HG03045 (cell line): ENCODE data around the gene CASP8AP2.
"Not testable (repeated sequence)": the region's sequence is repeated elsewhere in the genome, so short reads cannot be mapped to it uniquely, and the experiment has no call there.

Experiments used
- ATAC-seq: cut with Tn5 transposase; IDR thresholded peaks from one replicate; pipeline ENCODE4 v1.9.1; 2021; ENCODE audit warnings: mild to moderate bottlenecking, moderate library complexity; ENCODE audit not compliant: unreplicated experiment

CASP8AP2 gene

DNA sequence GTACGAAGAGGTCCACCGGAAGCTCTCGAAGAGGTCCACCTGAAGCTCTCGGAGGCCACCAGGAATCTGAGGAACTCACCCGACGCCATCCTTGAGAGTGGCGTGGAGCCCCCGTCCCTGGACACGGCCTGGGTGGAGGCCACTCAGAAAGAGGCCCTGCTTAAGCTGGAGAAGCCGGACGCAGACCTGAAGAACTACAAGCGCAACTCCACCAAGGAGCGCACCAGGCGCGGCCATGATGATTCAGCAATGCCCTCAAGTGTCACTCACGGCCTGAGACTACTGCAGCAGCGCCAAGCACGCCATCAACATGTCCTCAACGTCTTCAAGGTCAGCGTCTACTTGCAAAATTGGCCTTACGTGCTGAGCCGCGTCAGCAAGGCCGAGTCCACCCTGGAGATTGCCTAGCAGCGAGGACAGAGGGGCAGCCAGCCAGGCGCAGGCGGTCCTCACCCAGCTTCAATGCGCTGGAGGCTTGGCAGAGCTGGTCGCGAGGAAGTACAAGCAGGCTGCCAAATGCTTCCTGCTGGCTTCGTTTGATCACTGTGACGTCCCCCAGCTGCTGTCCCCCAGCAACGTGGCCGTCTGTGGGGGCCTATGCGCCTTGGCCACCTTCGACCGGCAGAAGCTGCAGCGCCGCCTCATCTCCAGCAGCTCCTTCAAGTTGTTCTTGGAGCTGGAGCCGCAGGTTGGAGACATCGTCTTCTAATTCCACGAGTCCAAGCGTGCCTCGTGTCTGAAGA, 56.9 kb downstream of the CASP8AP2 start:
- no peak for ATAC-seq

DNA sequence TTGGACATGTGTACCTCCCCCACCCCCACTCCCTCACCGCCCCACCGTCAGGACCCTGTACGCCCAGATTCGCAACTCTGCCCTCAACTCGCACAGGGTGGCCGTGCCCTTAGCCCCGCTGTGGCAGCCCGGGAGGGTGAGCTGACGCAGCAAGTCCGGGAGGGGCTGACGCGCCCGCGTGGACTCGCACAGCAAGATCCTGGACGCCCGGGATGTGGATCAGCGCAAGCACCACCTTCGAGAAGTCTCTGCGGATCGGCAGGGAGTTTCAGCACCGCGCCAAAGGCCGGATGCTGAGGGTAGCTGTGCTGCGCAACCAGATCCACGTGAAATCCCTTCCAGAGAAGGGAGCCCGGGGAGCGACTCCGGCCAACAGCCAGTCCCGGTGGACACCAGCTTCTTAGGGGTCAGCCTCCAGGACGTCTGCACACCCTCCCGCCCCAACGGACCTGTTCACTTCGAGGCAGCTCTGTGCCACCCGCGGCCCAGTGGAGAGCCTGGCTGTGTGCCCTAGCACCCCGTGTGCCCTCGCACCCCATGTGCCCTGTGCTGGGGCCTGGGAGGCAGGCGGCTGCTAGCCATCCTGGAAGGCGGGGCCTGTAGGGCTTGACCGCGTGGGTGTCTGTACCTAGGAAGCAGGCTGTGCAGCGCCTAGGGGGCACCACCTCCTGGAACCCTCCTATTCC, 57.9 kb downstream of the CASP8AP2 start:
- ATAC-seq, result no peak

DNA sequence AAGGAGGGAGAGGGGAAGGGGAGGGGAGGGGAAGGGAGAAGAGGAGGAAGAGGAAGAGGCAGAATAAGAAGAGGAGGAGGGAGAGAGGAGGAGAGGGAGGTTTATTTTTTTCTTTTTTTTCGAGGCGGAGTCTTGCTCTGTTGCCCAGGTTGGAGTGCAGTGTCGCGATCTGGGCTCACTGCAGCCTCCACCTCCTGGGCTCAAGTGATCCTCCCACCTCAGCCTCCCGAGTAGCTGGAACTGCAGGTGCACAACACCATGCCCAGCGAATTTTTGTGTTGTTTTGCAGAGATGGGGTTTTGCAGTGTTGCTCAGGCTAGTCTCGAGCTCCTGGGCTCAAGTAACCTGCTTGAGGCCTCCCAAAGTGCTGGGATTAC, 58.4 kb downstream of the CASP8AP2 start:
- no peak for ATAC-seq

DNA sequence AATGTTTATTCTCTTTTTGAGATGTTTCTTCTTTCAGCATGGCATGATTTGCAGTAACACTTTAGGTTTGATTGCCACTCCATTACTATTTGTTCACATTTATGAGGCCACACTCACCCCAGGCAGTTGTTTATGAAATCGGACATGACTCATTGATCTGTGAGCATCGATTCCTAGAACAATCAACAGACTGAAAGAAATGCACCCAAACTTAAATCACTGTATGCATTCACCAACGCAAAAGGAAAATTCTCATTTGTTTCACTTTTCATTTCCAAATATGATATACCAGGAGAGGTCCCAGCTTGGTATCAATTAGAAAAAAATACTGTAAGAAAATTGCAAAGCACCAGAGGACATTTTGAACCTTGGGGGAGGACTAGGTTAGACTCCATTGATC, 59.2 kb downstream of the CASP8AP2 start:
- ATAC-seq, result no peak

DNA sequence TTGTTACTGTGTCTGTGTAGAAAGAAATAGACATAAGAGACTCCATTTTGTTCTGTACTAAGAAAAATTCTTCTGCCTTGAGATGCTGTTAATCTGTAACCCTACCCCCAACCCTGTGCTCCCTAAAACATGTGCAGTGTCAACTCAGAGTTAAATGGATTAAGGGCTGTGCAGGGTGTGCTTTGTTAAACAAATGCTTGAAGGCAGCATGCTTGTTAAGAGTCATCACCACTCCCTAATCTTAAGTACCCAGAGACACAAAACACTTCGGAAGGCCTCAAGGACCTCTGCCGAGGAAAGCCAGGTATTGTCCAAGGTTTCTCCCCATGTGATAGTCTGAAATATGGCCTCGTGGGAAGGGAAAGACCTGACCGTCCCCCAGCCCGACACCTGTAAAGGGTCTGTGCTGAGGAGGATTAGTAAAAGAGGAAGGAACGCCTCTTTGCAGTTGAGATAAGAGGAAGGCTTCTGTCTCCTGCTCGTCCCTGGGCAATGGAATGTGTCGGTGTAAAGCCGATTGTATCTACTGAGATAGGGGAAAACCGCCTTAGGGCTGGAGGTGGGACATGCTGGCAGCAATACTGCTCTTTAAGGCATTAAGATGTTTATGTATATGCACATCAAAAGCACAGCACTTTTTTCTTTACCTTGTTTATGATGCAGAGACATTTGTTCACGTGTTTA, 61.3 kb downstream of the CASP8AP2 start:
- ATAC-seq, result not testable (repeated sequence)

DNA sequence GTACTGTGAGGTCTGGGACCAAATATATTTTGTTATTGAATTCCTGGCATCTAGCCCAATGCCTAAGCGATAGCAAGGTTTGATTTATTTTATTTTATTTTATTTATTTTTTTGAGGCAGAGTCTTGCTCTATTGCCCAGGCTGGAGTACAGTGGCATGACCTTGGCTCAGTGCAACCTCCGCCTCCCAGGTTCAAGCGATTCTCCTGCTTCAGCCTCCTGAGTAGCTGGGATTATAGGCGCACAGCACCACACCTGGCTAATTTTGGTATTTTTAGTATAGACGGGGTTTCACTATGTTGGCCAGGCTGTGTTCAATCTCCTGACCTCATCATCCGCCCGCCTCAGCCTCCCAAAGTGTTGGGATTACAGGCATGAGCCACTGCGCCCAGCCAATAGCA, 62.9 kb downstream of the CASP8AP2 start:
- ATAC-seq, result not testable (repeated sequence)

DNA sequence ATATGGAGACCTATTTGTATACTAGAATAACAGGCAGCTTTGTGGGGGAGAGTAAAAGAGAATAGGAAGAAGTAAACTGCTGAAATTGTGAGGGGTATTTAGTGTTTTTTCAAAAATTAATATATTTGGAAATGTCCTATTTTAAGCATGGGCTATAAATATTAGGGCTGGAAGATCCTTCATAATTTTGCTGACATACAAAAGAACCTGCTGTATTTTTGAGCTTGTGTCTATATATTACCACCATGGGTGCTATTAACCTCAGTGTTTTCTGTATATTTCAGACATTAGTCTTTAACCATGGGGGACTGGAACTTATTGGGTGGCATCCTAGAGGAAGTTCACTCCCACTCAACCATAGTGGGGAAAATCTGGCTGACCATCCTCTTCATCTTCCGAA, 64.5 kb downstream of the CASP8AP2 start, which contains the start of gene GJA10:
Gene GJA10 (plus strand): TSS at position 301 of the 400 bp plus-strand sequence. CDS start 0 bp downstream, at position 301.
- ATAC-seq, result no peak

DNA sequence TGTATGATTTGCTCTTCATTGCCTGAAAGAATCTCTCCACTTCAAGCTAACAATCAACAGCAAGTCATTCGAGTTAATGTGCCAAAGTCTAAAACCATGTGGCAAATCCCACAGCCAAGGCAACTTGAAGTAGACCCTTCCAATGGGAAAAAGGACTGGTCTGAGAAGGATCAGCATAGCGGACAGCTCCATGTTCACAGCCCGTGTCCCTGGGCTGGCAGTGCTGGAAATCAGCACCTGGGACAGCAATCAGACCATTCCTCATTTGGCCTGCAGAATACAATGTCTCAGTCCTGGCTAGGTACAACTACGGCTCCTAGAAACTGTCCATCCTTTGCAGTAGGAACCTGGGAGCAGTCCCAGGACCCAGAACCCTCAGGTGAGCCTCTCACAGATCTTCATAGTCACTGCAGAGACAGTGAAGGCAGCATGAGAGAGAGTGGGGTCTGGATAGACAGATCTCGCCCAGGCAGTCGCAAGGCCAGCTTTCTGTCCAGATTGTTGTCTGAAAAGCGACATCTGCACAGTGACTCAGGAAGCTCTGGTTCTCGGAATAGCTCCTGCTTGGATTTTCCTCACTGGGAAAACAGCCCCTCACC, 65.7 kb downstream of the CASP8AP2 start:
- no peak for ATAC-seq

DNA sequence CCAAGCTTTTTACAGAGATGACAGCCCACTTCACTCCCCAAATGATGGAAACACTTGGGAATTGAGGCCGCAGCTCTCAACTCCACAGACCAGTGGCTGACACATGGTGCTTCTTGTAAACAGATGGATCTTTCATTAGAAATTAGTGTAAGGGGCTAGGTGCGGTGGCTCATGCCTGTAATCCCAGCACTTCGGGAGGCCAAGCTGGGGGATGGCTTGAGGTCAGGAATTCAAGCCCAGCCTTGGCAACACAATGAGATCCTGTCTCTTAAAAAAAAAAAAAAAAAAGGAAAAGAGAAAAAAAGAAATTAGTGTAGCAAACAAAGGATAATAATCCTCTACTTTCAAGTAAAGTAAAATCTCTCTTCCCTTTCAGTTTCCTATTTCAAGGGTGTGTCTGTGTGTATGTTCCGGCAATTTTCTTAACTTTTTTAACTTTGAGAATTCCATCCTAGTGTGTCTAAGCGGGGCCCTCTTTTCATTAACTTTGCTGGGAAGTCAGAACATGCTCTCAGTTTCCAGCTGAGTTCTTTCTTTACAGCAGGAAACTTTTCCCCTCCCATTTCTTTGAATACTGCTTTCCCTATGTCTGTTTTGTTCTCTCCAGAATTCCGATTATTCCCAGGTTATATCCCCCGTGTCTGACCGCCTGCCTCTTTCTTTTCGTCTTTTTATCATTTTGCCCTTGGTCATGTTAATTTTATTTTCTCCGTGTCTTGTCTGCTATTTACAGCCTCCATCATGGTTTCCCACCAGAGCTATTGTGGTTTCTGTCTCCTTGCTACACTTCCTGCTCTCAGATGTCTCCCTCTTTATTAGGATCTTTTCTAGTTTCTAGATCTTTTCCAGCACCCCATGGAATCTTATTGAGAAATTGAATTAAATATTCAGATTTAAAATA, 80.6 kb downstream of the CASP8AP2 start:
- ATAC-seq, result not testable (repeated sequence)

DNA sequence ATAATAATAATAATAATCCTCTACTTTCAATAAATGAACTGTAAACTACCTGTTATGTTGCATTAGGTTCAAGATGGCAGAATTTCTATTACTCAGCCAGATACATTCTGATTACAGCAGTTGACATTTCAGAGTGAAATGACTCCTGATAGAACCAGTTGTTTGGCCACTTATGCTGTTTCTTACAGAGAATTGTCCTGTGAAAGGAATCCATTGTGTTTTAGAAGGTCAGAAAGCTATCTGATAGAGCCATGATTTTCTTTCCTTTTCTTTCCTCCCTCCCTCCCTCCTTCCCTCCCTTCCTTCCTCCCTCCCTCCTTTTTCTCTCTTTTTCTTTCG, 81.2 kb downstream of the CASP8AP2 start:
- no peak for ATAC-seq

DNA sequence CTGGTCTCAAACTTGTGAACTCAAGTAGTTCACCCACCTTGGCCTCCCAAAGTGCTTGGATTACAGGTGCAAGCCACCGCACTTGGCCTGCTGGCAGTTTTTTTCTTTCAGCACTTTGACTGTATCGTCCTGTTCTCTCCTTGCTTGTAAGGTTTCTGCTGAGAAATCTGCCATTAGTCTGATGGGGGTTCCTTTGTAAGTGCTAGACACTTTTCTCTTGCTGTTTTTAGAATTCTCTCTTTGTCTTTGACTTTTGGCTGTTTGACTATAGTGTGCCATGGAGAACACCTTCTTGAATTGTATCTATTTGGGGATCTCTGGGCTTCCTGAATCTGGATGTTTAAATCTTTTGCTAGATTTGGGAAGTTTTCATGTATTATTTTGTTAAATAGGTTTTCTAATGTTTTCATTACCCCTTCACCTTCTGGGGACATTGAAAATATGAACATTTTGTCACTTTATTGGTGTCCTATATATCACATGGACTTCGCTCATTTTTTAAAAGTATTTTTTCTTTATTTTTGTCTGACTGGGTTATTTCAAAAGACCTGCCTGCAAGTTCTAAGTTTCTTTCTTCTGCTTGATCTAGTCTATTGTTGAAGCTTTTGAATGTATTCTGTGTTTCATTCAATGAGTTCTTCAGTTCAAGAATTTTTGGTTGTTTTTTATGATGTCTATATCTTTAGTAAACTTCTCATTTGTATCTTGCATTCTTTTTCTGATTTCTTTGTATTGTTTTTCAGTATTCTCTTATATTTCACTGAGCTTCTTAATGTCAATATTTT, 86.6 kb downstream of the CASP8AP2 start:
- no peak for ATAC-seq

DNA sequence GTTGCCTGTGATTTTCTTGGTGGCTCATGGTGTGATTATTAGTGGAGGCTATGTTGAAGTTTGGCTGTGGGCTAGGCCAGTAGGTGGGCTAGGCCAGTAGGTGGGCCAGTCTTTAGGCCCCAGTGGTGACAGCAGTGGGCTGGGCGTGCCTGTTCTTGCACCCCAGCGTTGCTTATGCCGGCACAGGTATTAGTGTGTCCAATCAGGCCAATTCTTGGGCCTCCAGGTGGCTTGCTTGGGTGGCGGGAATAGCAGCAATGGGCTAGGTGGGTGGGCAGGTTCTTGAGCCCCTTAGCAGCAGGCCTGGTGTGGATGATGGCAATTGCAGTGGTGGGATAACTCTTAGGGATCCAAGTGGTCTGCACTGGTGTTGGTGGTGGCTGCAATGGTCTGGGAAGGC, 87.5 kb downstream of the CASP8AP2 start:
- ATAC-seq, result no peak

DNA sequence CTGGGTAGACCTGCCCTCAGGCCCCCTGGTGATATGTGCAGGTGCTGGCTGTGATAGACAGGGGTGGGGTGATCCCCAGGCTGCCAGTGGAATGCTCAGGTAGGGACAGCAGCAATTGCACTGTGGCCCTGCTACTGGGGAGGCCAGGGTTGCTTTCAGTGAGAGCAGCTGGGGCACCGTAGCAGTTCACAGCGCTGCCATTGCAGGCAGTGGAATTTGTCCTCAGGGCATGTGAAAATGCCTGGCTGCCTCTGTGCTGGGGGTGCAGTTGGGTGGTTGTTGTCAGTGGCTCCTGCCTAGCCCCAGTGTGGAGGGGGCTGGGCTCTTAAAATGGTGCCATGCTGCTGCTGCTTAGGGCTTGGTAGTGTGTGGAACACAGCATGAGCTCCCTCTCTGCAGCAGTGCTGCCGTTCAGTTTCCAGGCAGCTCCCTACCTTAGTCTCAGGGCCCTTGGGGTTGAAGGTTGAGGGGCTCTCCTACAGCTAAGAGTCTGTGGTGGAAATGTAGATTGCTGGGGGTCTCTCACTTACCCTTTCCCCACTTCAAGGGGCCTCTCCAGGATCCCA, 88.2 kb downstream of the CASP8AP2 start:
- no peak for ATAC-seq
